Hypothalamus (tissue), 51 donors: ENCODE data around the gene DENND1A.
"Not testable (repeated sequence)": the region's sequence is repeated elsewhere in the genome, so short reads cannot be mapped to it uniquely, and the experiment has no call there.

Experiments used
- DNase-seq, 51 donors: peaks; one replicate each; lab custom pipeline; 2025; lab: John Stamatoyannopoulos, UW

Gene DENND1A

GRCh38 chr9:123925161-123925560, 4.8 kb downstream of the DENND1A start:
- no peak for DNase-seq

GRCh38 chr9:123924727-123925126, 5.2 kb downstream of the DENND1A start:
- DNase-seq, result no peak

GRCh38 chr9:123923884-123924283, 6.0 kb downstream of the DENND1A start:
- no peak for DNase-seq

GRCh38 chr9:123923377-123923776, 6.5 kb downstream of the DENND1A start:
- no peak for DNase-seq

- no peak for DNase-seq
Measured at GRCh38 chr9:123922911-123923310, 7.0 kb downstream of the DENND1A start.

GRCh38 chr9:123922431-123922830, 7.5 kb downstream of the DENND1A start:
- no peak for DNase-seq

- DNase-seq, result no peak
Measured at GRCh38 chr9:123914517-123915196, 15.3 kb downstream of the DENND1A start.

- DNase-seq, result no peak
Measured at GRCh38 chr9:123912167-123912897, 17.6 kb downstream of the DENND1A start.

- DNase-seq, result no peak
Measured at GRCh38 chr9:123911024-123911423, 18.9 kb downstream of the DENND1A start.

- not testable (repeated sequence) for DNase-seq
Measured at GRCh38 chr9:123909192-123909591, 20.7 kb downstream of the DENND1A start.

GRCh38 chr9:123903550-123903949, 26.4 kb downstream of the DENND1A start:
- not testable (repeated sequence) for DNase-seq

- DNase-seq, result no peak
Measured at GRCh38 chr9:123894822-123895221, 35.1 kb downstream of the DENND1A start.

- DNase-seq, result no peak
Measured at GRCh38 chr9:123893831-123894460, 36.0 kb downstream of the DENND1A start.

- DNase-seq, result no peak
Measured at GRCh38 chr9:123893115-123893514, 36.8 kb downstream of the DENND1A start.

- DNase-seq, result no peak
Measured at GRCh38 chr9:123887837-123888236, 42.1 kb downstream of the DENND1A start.

- not testable (repeated sequence) for DNase-seq
Measured at GRCh38 chr9:123885834-123886233, 44.1 kb downstream of the DENND1A start.

GRCh38 chr9:123883634-123884033, 46.3 kb downstream of the DENND1A start:
- DNase-seq, result no peak

- DNase-seq, result no peak
Measured at GRCh38 chr9:123881604-123882003, 48.3 kb downstream of the DENND1A start.

- DNase-seq, result no peak
Measured at GRCh38 chr9:123880420-123880819, 49.5 kb downstream of the DENND1A start.

GRCh38 chr9:123876750-123877149, 53.2 kb downstream of the DENND1A start:
- no peak for DNase-seq

- no peak for DNase-seq
Measured at GRCh38 chr9:123872710-123873109, 57.2 kb downstream of the DENND1A start.

- DNase-seq, result peak in 25 of 51 donors; percentile 2 to 51 (median 14)
Measured at GRCh38 chr9:123871781-123872180, 58.1 kb downstream of the DENND1A start.
